ENCODE measurements around the gene LRRC46.

DNA sequence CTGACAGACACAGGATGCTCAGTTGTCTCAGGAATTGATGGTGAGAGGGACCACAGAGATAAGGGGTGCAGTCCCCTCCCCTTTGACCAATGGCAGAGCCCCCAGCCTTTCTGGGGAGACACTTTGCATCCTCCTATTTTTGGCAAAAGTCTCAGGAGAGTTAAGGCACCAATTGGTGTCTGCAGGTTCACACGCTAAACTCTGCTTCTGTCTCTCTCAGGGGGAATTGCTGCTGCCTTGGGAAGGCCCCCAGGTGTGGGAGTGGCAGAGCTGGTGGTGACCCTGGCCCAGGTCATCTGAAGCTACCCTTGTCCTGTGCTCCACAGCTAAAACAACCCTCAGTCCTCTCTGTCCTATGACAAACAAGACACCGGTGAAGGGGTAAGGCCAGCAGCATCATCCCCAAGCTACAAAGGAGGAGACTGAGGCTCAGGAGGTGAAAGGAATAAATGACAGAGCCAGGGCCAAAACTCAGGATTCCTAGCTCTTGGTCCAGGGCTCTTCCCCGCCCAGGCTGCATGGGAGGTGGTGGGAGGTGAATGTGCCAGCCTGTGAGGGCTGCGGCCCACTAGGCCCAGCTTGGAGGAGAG, 30.2 kb upstream of the LRRC46 start:
- TF ChIP-seq, protein P1, sequence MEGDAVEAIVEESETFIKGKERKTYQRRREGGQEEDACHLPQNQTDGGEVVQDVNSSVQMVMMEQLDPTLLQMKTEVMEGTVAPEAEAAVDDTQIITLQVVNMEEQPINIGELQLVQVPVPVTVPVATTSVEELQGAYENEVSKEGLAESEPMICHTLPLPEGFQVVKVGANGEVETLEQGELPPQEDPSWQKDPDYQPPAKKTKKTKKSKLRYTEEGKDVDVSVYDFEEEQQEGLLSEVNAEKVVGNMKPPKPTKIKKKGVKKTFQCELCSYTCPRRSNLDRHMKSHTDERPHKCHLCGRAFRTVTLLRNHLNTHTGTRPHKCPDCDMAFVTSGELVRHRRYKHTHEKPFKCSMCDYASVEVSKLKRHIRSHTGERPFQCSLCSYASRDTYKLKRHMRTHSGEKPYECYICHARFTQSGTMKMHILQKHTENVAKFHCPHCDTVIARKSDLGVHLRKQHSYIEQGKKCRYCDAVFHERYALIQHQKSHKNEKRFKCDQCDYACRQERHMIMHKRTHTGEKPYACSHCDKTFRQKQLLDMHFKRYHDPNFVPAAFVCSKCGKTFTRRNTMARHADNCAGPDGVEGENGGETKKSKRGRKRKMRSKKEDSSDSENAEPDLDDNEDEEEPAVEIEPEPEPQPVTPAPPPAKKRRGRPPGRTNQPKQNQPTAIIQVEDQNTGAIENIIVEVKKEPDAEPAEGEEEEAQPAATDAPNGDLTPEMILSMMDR (IDR thresholded peaks at IDR 0.05), result no peak
- TF ChIP-seq POLR2A (IDR thresholded peaks at IDR 0.05), result no peak

All from thyroid gland (tissue), 4 donors.